ENCODE data around the gene RAB6D. TPM values are rescaled to one million over a fixed set of nuclear protein-coding genes. Genes with fewer than 3 reads are reported as not detected.
A peak's percentile ranks its signal among the peaks of the same experiment; 100 is the strongest.
"Not testable (repeated sequence)": the region's sequence is repeated elsewhere in the genome, so short reads cannot be mapped to it uniquely, and the experiment has no call there.

Gene RAB6D
- total RNA-seq = not detected
- polyA plus RNA-seq = under 1 TPM in 1 of 4 donors, not detected in 3; 0.06 TPM

DNA sequence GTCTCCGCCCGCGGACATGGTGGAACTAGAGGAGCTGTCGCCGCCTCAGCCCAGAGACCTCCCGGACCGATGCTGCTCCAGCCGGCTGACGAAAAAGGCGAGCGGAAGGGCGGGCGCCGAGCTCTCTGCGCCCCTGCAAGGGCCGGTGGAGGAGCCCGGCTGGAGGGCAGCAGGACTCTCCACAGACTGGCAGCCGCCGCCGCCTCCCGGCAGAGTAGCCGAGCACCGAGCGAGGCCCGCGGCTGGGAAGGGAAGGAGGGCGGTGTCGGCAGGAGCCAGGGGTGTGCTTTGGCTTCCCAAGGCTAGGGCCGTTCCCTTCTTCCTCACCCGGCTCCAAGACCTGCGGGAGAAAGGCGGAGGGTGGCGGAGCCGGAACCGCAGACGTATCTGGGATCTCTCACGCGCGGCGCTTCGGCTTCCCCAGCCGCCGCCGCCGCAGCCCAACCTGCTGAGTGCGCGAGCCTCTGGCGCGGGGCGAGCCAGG lies at the start of gene RAB6D:
RAB6D (minus strand) TSS at position 466 of the 484 bp plus-strand sequence; CDS start at position 18, 448 bp downstream.
- not testable (repeated sequence) for H3K27me3 ChIP-seq (ENCODE audit: control insufficient read depth, insufficient read depth, low read length); H3K9me3 Mint-ChIP-seq; H3K36me3 ChIP-seq (ENCODE audit: control insufficient read depth, insufficient read depth, low read length); ATAC-seq (ENCODE audit: low read depth in 2 of 2); DNase-seq; H3K4me1 ChIP-seq (ENCODE audit: control insufficient read depth, insufficient read depth, low read length, poor library complexity, severe bottlenecking); H3K4me3 ChIP-seq (ENCODE audit: low read depth, low read length); H3K27ac Mint-ChIP-seq; H3K27ac ChIP-seq (ENCODE audit: insufficient read depth, low read length, poor library complexity, severe bottlenecking); H3K4me3 Mint-ChIP-seq; H3K9me3 ChIP-seq (ENCODE audit: control insufficient read depth in 2 of 2, low read length in 2 of 2); H3K36me3 Mint-ChIP-seq
- H3K27me3 Mint-ChIP-seq = peaks cover 47% of the 10 kb centered on the region
- H3K4me1 Mint-ChIP-seq = peaks cover 4 to 10% (median 6%) of the 10 kb centered on the region in 4 donors

DNA sequence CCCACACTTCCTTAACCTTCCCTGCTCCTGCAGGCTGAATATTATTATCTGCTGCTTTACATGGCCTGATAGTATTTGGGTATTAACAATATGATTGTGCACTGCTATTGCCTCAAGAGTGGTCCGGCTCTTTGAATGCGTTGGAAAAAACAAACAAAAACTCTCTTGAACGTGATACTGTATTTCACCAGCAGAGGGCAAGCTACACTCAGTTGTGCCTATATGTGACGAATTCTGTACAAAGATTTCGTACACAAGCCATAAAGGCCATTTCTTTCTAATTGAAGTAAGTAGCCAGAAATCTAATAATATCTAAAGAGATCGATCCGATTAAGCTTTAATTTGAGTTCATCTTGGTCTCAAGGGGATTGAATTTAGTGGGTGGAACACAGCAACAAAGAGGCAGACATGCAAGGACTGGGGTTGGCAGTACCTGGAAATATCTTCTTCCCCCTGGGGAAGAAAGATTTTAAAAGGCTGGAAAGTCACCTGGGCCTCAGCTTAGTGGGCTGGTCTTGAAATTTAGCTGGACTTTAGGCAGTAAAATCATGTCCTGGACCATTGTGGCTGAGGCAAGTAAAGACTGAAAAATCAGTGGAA lies 49.3 kb upstream of the RAB6D start:
- Mint-ChIP-seq H3K4me1 (peaks cover 0 to 4% (median 0%) of the 10 kb centered on the region in 4 donors), H3K27ac (no peak overlapping the region), H3K4me3 (no peak overlapping the region), H3K36me3 (no peaks in the 10 kb centered on the region), H3K27me3 (peaks cover 55% of the 10 kb centered on the region), H3K9me3 (no peaks in the 10 kb centered on the region)
- DNase-seq (peak in 2 of 3 donors; percentile 41 to 66), ATAC-seq (ENCODE audit: low read depth in 2 of 2) (peak; percentile 37 to 57)
- Histone ChIP-seq H3K27me3 (ENCODE audit: control insufficient read depth, insufficient read depth, low read length) (peaks cover 9% of the 10 kb centered on the region), H3K36me3 (ENCODE audit: control insufficient read depth, insufficient read depth, low read length) (no peaks in the 10 kb centered on the region), H3K4me3 (ENCODE audit: low read depth, low read length) (no peak overlapping the region), H3K9me3 (ENCODE audit: control insufficient read depth in 2 of 2, low read length in 2 of 2) (no peaks in the 10 kb centered on the region), H3K4me1 (ENCODE audit: control insufficient read depth, insufficient read depth, low read length, poor library complexity, severe bottlenecking) (no peaks in the 10 kb centered on the region), H3K27ac (ENCODE audit: insufficient read depth, low read length, poor library complexity, severe bottlenecking) (no peak overlapping the region)

DNA sequence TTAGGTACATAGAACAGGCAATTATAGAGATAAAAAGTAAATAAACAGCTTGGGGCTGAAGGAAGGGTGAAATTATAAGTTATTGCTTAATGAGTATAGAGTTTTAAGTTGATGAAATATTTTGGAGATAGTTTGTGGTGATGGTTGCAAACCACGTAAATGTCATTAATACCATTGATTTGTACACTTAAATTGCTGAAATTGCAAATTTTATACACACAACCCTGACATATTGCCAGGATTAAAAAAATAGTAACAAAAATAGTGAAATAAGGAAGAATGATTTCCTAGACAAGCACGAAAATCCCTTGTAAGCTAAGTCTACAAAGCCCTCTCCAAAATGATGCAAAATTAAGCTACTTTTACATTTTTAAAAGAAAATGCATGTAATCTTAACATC lies 46.2 kb upstream of the RAB6D start:
- Histone ChIP-seq H3K27me3 (ENCODE audit: control insufficient read depth, insufficient read depth, low read length) (peaks cover 18% of the 10 kb centered on the region), H3K4me1 (ENCODE audit: control insufficient read depth, insufficient read depth, low read length, poor library complexity, severe bottlenecking) (no peaks in the 10 kb centered on the region), H3K4me3 (ENCODE audit: low read depth, low read length) (no peak overlapping the region), H3K36me3 (ENCODE audit: control insufficient read depth, insufficient read depth, low read length) (no peaks in the 10 kb centered on the region), H3K9me3 (ENCODE audit: control insufficient read depth in 2 of 2, low read length in 2 of 2) (no peaks in the 10 kb centered on the region), H3K27ac (ENCODE audit: insufficient read depth, low read length, poor library complexity, severe bottlenecking) (no peak overlapping the region)
- DNase-seq (no peak), ATAC-seq (ENCODE audit: low read depth in 2 of 2) (no peak)
- Mint-ChIP-seq H3K4me3 (no peak overlapping the region), H3K27ac (no peak overlapping the region), H3K27me3 (peaks cover 44% of the 10 kb centered on the region), H3K9me3 (no peaks in the 10 kb centered on the region), H3K36me3 (no peaks in the 10 kb centered on the region), H3K4me1 (peaks cover 0 to 4% (median 0%) of the 10 kb centered on the region in 4 donors)

DNA sequence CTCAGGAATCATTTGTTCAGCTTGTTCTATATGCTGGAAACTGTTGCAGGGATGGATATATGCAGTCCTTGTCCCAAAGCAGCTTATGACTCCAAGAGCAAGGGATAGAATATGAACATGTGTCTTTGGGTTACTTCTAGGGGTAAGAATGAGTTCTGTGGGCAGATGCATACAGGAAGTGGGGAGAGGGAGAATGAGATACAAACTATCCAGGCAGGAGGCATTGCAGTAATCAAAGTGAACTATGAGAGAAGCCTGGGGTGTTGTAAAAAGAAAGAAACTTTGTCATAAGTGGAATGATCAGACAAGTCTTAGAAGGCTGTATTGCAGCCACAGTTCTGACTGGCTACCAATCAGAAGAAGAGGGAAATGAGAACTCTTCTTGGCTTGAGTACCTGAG lies 44.8 kb upstream of the RAB6D start:
- Histone ChIP-seq H3K27ac (ENCODE audit: insufficient read depth, low read length, poor library complexity, severe bottlenecking) (no peak overlapping the region), H3K4me1 (ENCODE audit: control insufficient read depth, insufficient read depth, low read length, poor library complexity, severe bottlenecking) (no peaks in the 10 kb centered on the region), H3K9me3 (ENCODE audit: control insufficient read depth in 2 of 2, low read length in 2 of 2) (no peaks in the 10 kb centered on the region), H3K36me3 (ENCODE audit: control insufficient read depth, insufficient read depth, low read length) (no peaks in the 10 kb centered on the region), H3K27me3 (ENCODE audit: control insufficient read depth, insufficient read depth, low read length) (peaks cover 18% of the 10 kb centered on the region), H3K4me3 (ENCODE audit: low read depth, low read length) (no peak overlapping the region)
- H3K9me3 Mint-ChIP-seq = no peaks in the 10 kb centered on the region
- peaks cover 0 to 4% (median 0%) of the 10 kb centered on the region in 4 donors for H3K4me1 Mint-ChIP-seq
- H3K36me3 Mint-ChIP-seq = no peaks in the 10 kb centered on the region
- peaks cover 44% of the 10 kb centered on the region for H3K27me3 Mint-ChIP-seq
- DNase-seq (no peak), ATAC-seq (ENCODE audit: low read depth in 2 of 2) (no peak)
- peak overlapping the region in 1 of 3 donors; percentile 2 for H3K27ac Mint-ChIP-seq
- H3K4me3 Mint-ChIP-seq = no peak overlapping the region

DNA sequence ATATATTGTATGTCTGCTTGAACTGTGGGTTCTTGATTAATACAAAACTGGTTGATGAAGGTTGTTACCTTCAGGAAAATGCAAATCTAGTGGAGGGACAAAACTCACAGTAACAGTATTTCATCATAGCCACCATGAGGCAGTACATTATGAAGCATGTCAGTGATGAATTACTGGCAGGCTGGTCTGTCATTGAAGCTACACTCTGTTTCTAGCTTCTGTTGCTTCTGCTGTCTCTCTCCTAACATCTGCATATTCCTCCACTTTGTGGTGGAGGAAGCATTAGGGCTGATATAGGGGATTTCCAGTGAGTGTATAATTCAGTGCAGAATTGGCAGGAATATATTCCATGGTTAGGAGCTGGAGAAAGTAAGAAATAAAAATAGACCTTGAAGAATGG lies 44.2 kb upstream of the RAB6D start:
- peaks cover 0 to 2% (median 0%) of the 10 kb centered on the region in 4 donors for H3K4me1 Mint-ChIP-seq
- no peaks in the 10 kb centered on the region for H3K4me1 ChIP-seq (ENCODE audit: control insufficient read depth, insufficient read depth, low read length, poor library complexity, severe bottlenecking)
- no peak overlapping the region for H3K4me3 Mint-ChIP-seq
- H3K36me3 ChIP-seq (ENCODE audit: control insufficient read depth, insufficient read depth, low read length) = no peaks in the 10 kb centered on the region
- no peaks in the 10 kb centered on the region for H3K36me3 Mint-ChIP-seq
- no peaks in the 10 kb centered on the region for H3K9me3 ChIP-seq (ENCODE audit: control insufficient read depth in 2 of 2, low read length in 2 of 2)
- H3K4me3 ChIP-seq (ENCODE audit: low read depth, low read length) = no peak overlapping the region
- H3K27me3 ChIP-seq (ENCODE audit: control insufficient read depth, insufficient read depth, low read length) = peaks cover 18% of the 10 kb centered on the region
- H3K9me3 Mint-ChIP-seq = no peaks in the 10 kb centered on the region
- no peak overlapping the region for H3K27ac Mint-ChIP-seq
- ATAC-seq (ENCODE audit: low read depth in 2 of 2) (no peak), DNase-seq (no peak)
- H3K27ac ChIP-seq (ENCODE audit: insufficient read depth, low read length, poor library complexity, severe bottlenecking) = no peak overlapping the region
- peaks cover 42% of the 10 kb centered on the region for H3K27me3 Mint-ChIP-seq

DNA sequence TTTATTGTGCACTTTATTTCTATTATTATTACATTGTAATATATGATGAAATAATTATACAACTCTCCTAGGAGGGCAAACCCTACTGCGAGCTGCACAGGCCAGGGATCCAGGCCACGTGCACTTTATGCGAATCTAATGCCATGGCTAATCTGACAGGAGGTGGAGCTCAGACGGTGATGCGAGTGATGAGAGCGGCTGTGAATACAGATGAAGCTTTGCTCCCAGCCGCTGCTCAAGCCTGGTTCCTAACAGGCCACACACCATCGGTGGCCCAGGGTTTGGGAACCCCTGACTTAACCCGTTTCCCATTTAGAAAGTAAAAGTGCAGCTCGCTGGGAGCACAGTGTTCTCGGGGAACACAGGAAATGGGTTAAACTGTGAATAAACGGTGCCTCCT lies 40.8 kb upstream of the RAB6D start:
- Histone ChIP-seq H3K4me3 (ENCODE audit: low read depth, low read length) (no peak overlapping the region), H3K9me3 (ENCODE audit: control insufficient read depth in 2 of 2, low read length in 2 of 2) (no peaks in the 10 kb centered on the region), H3K4me1 (ENCODE audit: control insufficient read depth, insufficient read depth, low read length, poor library complexity, severe bottlenecking) (no peaks in the 10 kb centered on the region), H3K27ac (ENCODE audit: insufficient read depth, low read length, poor library complexity, severe bottlenecking) (no peak overlapping the region), H3K36me3 (ENCODE audit: control insufficient read depth, insufficient read depth, low read length) (no peaks in the 10 kb centered on the region), H3K27me3 (ENCODE audit: control insufficient read depth, insufficient read depth, low read length) (peaks cover 14% of the 10 kb centered on the region)
- no peak overlapping the region for H3K4me3 Mint-ChIP-seq
- H3K9me3 Mint-ChIP-seq = no peaks in the 10 kb centered on the region
- DNase-seq (no peak), ATAC-seq (ENCODE audit: low read depth in 2 of 2) (no peak)
- H3K36me3 Mint-ChIP-seq = no peaks in the 10 kb centered on the region
- no peaks in the 10 kb centered on the region for H3K4me1 Mint-ChIP-seq
- H3K27me3 Mint-ChIP-seq = peaks cover 32% of the 10 kb centered on the region
- H3K27ac Mint-ChIP-seq = no peak overlapping the region

DNA sequence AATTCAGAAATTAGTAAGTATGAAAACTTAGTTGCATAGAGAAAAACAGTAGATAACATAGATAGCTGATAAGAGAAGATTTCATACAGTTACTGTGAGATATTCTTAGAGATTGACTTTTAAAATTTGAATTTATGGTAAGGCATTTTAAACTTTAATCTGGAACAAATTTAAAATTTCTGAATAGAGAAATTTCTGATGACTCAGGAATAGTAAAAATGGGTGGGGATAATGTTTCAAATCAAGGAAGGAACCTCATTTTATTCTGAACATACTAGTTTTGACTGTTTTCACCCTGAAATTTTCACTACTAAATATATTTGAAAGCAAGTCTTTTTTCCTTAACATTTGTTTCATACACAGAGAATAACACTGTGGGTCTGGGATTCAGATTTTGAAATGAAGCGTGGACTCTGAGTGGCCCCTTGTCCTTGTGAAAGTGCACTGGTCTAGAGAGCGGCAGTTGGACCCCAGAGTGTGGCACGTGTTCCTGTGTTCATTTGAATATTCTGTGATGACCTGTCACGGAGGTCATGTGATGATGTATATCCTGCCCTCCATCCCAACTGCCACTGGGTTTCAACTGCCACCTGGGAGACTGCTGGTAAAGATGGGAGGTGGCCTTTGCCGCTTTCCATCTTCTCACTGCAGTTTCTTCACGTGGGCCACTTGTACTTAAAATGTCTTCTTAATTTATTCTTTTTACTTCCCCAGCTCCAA lies 38.5 kb upstream of the RAB6D start:
- H3K9me3 ChIP-seq (ENCODE audit: control insufficient read depth in 2 of 2, low read length in 2 of 2) = no peaks in the 10 kb centered on the region
- no peak overlapping the region for H3K27ac ChIP-seq (ENCODE audit: insufficient read depth, low read length, poor library complexity, severe bottlenecking)
- H3K4me1 ChIP-seq (ENCODE audit: control insufficient read depth, insufficient read depth, low read length, poor library complexity, severe bottlenecking) = no peaks in the 10 kb centered on the region
- H3K27ac Mint-ChIP-seq = no peak overlapping the region
- no peak overlapping the region for H3K4me3 ChIP-seq (ENCODE audit: low read depth, low read length)
- ATAC-seq (ENCODE audit: low read depth in 2 of 2) (no peak), DNase-seq (no peak)
- no peak overlapping the region for H3K4me3 Mint-ChIP-seq
- peaks cover 10% of the 10 kb centered on the region for H3K27me3 ChIP-seq (ENCODE audit: control insufficient read depth, insufficient read depth, low read length)
- H3K27me3 Mint-ChIP-seq = peaks cover 28% of the 10 kb centered on the region
- no peaks in the 10 kb centered on the region for H3K9me3 Mint-ChIP-seq
- H3K36me3 ChIP-seq (ENCODE audit: control insufficient read depth, insufficient read depth, low read length) = no peaks in the 10 kb centered on the region
- H3K36me3 Mint-ChIP-seq = no peaks in the 10 kb centered on the region
- no peaks in the 10 kb centered on the region for H3K4me1 Mint-ChIP-seq

DNA sequence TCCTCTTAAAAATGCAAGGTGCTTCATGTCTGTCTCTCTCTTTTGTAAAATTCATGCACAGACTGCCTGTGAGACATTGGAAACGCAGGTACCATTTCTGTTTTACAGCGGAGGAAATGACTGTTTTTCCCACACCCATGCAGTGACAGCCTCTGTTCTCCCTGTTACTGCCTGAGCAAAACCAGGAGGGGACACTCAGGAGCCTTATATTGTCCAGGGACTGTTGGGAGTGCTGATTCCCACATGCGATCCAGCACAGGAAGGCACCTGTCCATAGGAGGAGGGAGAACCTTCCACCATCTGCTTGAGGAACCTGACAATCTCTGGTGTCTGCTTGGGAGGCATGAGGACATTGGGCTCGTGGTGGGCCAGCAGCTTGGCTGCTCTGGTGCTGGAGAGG lies 36.9 kb upstream of the RAB6D start:
- peaks cover 0 to 1% (median 0%) of the 10 kb centered on the region in 7 donors for H3K9me3 Mint-ChIP-seq
- H3K36me3 Mint-ChIP-seq = no peaks in the 10 kb centered on the region
- no peak overlapping the region for H3K4me3 ChIP-seq (ENCODE audit: low read depth, low read length)
- H3K27ac ChIP-seq (ENCODE audit: insufficient read depth, low read length, poor library complexity, severe bottlenecking) = no peak overlapping the region
- DNase-seq (no peak), ATAC-seq (ENCODE audit: low read depth in 2 of 2) (no peak)
- H3K27ac Mint-ChIP-seq = no peak overlapping the region
- H3K9me3 ChIP-seq (ENCODE audit: control insufficient read depth in 2 of 2, low read length in 2 of 2) = no peaks in the 10 kb centered on the region
- peaks cover 6% of the 10 kb centered on the region for H3K27me3 ChIP-seq (ENCODE audit: control insufficient read depth, insufficient read depth, low read length)
- peaks cover 22% of the 10 kb centered on the region for H3K27me3 Mint-ChIP-seq
- H3K4me1 ChIP-seq (ENCODE audit: control insufficient read depth, insufficient read depth, low read length, poor library complexity, severe bottlenecking) = no peaks in the 10 kb centered on the region
- H3K36me3 ChIP-seq (ENCODE audit: control insufficient read depth, insufficient read depth, low read length) = no peaks in the 10 kb centered on the region
- H3K4me3 Mint-ChIP-seq = no peak overlapping the region
- H3K4me1 Mint-ChIP-seq = no peaks in the 10 kb centered on the region
